Esophagus muscularis mucosa (tissue), 4 donors: ENCODE results near the gene TM7SF2.

Source experiments
- CTCF ChIP-seq, 3 experiments: fragments of 200-600 bp in 2 of 3; fragments of 450-650 bp in 1 of 3; sonication (generic) in 2 of 3; IDR thresholded peaks; one replicate each; pipeline ENCODE4 v1.5.1; 2017 to 2019; ENCODE audit warnings: antibody characterized with exemption in 3 of 3, mild to moderate bottlenecking in 2 of 3, moderate library complexity in 1 of 3
- EP300 ChIP-seq: sonication (generic); formaldehyde crosslinking; IDR thresholded peaks from one replicate; pipeline ENCODE4 v1.6.1; 2017; ENCODE audit warnings: antibody characterized with exemption
- POLR2A ChIP-seq: fragments of 450-650 bp; IDR thresholded peaks from one replicate; pipeline ENCODE4 v1.6.1; 2017; ENCODE audit warnings: antibody characterized with exemption, moderate library complexity, mild to moderate bottlenecking, low read depth
- POLR2AphosphoS5 ChIP-seq, 2 donors: sonication (generic); formaldehyde crosslinking; IDR thresholded peaks; one replicate each; pipeline ENCODE4 v1.6.1; 2017; ENCODE audit warnings: antibody characterized with exemption in 2 of 2

DNA sequence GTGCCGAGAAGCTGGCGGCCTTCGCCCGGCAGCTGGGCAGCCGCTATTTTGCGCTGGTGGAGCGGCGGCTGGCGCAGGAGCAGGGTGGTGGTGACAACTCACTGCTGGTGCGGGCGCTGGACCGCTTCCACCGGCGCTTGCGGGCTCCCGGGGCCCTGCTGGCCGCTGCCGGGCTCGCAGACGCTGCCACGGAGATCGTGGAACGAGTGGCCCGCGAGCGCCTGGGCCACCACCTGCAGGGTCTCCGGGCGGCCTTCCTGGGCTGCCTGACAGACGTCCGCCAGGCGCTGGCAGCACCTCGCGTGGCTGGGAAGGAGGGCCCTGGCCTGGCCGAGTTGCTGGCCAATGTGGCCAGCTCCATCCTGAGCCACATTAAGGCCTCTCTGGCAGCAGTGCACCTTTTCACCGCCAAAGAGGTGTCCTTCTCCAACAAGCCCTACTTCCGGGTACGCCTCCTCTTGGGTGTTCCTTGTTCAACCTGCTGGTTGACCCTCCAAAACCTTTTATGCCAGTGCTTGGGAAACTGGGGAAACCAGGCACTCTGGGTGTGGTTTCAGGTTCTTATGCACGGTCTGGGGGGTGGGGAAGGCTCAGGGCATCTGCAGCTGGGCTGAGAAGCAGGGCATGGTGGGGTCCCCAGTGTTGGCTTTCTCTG is 3.1 kb upstream of the TM7SF2 start:
- no peak for TF ChIP-seq CTCF (IDR thresholded peaks at IDR 0.05)
- TF ChIP-seq POLR2A: no peak
- TF ChIP-seq EP300: no peak
- TF ChIP-seq POLR2AphosphoS5 (IDR thresholded peaks at IDR 0.05): no peak
